ENCODE results near the gene PRELID1. TPM values are rescaled to one million over a fixed set of nuclear protein-coding genes. Genes with fewer than 3 reads are reported as not detected.

PRELID1 gene
- polyA plus RNA-seq, 2 of the 4 experiments (the other 2 are of a cell fraction) = 218 to 250 TPM

DNA sequence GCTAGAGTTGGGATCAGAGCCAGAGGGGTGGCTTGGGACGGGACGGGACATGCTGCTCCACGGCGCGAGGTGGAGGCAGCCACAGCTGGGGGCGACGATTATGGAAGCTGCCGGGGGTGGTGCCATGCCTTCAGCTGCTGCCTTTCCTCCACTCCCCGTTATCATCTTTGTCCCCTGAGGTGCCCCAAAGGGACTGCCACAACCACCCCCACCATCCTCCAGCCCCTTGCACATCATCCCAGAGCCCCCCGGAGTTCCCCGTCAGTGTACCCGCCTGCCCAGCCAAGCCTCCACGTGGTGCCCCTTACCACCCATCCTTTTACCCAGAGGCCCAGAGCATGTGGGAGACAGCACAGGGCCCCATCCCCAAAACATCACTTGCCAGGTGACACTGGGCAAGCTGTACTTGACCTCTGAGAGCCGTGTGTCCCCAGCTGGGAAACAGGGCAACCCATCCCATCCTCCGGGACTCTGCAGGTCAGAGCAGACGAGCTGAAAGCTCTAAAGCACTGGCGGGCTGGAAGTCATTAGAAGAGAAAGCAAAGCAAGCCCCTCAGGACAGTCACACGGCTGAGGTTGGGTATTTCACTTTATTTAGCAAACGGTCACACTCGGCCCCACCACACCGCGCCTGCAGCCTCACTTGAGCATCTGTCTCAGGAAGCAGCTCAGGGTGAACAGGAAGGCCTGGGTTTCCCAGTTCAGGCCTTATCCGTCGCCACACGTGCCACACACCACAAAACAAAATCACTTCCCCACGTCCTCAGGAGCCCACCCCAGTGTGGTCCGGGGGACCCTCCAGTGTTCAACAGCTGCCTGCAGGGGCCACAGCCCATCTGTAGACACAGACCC lies 27.6 kb downstream of the PRELID1 start:
- Histone ChIP-seq H3K27ac (no peak overlapping the region), H3K9me3 (no peaks in the 10 kb centered on the region), H3K4me2 (no peak overlapping the region), H3K4me3 (no peak overlapping the region), H3K4me1 (peaks cover 24% of the 10 kb centered on the region)
- DNase-seq (ENCODE audit: low read depth in 1 of 2, low spot score in 1 of 2) (no peak), ATAC-seq (no peak), FAIRE-seq (no peak)
- 94% methylated on average over 23 of the region's 27 CpGs for WGBS (ENCODE audit: missing lambda C conversion rate)
- CTCF ChIA-PET = interaction anchor here (1.2 to 7.9 kb wide), 5 partner anchors 13 to 118 kb away, joined by 4 to 111 read pairs (median 4); partner anchors contain the start of gene LMAN2
- TF ChIP-seq, protein P1, sequence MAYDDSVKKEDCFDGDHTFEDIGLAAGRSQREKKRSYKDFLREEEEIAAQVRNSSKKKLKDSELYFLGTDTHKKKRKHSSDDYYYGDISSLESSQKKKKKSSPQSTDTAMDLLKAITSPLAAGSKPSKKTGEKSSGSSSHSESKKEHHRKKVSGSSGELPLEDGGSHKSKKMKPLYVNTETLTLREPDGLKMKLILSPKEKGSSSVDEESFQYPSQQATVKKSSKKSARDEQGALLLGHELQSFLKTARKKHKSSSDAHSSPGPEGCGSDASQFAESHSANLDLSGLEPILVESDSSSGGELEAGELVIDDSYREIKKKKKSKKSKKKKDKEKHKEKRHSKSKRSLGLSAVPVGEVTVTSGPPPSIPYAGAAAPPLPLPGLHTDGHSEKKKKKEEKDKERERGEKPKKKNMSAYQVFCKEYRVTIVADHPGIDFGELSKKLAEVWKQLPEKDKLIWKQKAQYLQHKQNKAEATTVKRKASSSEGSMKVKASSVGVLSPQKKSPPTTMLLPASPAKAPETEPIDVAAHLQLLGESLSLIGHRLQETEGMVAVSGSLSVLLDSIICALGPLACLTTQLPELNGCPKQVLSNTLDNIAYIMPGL (CRISPR knock-in tag; IDR thresholded peaks at IDR 0.05; ENCODE audit: borderline replicate concordance) = no peak
- TF ChIP-seq ESRRA (IDR thresholded peaks at IDR 0.05; ENCODE audit: borderline replicate concordance, low read length) = no peak
- POLR2A ChIA-PET = no interaction called here

DNA sequence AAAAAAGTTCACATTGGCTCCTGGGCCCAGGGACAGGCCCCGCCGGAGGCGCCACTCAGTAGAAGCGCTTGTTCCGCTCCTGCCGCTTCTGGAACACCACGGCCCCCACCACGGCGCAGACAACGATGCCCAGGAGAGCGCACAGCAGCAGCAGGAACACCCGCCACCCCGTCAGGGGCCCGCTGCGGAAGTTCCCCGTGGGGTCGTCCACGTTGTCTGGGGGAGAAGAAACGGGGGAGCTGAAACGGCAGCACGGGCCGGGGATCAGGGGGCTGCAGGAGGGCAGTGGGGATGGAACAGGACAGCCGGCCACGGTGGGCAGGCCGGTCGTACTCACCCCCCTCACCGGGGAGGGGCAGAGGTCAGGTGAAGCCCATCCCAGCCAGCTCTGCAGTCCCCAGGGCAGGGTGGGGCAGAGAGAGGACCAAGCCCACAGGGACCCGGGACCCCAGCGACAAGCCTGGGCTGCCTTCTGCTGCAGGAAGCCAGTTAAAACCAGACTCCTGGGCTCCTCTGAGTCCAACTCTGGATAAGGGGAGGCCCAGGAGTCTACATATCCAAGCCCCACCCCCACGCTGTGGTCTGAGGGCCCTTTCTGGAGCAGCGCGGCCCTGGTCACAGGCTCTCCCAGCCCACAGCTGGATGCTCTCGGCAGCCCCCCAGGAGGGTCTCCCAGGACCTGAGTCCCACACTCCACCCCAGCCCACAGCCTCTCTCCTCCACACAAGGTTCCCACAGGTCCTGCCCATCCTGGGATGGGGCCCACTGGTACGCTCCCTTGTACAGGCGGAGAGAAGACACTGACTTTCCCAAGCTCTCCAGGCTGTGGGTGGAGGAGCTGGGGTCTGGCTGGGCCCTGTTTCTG lies 28.7 kb downstream of the PRELID1 start:
- POLR2A ChIA-PET = no interaction called here
- CTCF ChIA-PET = interaction anchor here (1.2 to 7.9 kb wide), 6 partner anchors 14 to 117 kb away, joined by 4 to 111 read pairs (median 4); partner anchors contain the start of gene LMAN2
- TF ChIP-seq FOSB (CRISPR knock-in tag; IDR thresholded peaks at IDR 0.05) (no peak), MYC (IDR thresholded peaks at IDR 0.05; ENCODE audit: borderline replicate concordance, low read length) (no peak), EHMT2 (IDR thresholded peaks at IDR 0.05; ENCODE audit: low read depth) (no peak), JUNB (IDR thresholded peaks at IDR 0.05) (no peak), EHF (CRISPR knock-in tag; IDR thresholded peaks at IDR 0.05) (no peak), KDM5A (IDR thresholded peaks at IDR 0.05) (no peak), CHD2 (IDR thresholded peaks at IDR 0.05; ENCODE audit: low read length, partially characterized antibody) (no peak), RNF2 (IDR thresholded peaks at IDR 0.05; ENCODE audit: borderline replicate concordance, low read depth) (no peak), ZC3H11A (IDR thresholded peaks at IDR 0.05) (no peak), RARB (CRISPR knock-in tag; IDR thresholded peaks at IDR 0.05) (no peak), CBX2 (IDR thresholded peaks at IDR 0.05; ENCODE audit: borderline replicate concordance, low read depth) (no peak), SMC3 (IDR thresholded peaks at IDR 0.05) (no peak), JUN (IDR thresholded peaks at IDR 0.05) (no peak)
- FAIRE-seq (no peak), ATAC-seq (no peak), DNase-seq (ENCODE audit: low read depth in 1 of 2, low spot score in 1 of 2) (no peak)
- Histone ChIP-seq H3K9me3 (no peaks in the 10 kb centered on the region), H3K4me3 (no peak overlapping the region), H3K4me2 (no peak overlapping the region), H3K27ac (no peak overlapping the region), H3K4me1 (peaks cover 19% of the 10 kb centered on the region)
- 97% methylated on average over 26 of the region's 35 CpGs for WGBS (ENCODE audit: missing lambda C conversion rate)

DNA sequence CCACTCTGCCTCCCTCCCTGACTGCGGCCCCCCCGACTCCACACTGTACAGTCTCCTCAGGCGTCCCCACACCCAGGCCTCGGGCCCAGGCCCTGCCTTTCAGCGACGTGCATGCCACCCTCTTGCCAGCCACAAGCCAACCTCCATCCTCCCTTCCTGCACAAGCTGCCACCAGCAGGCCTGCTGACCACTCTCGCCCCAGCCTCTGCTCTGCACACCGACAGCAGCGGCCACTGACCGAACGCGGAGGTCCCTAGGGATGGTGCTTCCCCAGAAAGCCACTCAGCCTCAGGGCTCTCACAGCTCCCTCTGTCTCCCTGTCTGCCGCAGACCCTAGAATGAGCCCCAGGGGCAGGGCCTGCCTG lies 29.3 kb downstream of the PRELID1 start:
- peaks cover 13% of the 10 kb centered on the region for H3K4me1 ChIP-seq
- DNase-seq (ENCODE audit: low read depth in 1 of 2, low spot score in 1 of 2) = no peak
- H3K4me2 ChIP-seq = no peak overlapping the region
- no peak for FAIRE-seq
- TF ChIP-seq, protein P2, sequence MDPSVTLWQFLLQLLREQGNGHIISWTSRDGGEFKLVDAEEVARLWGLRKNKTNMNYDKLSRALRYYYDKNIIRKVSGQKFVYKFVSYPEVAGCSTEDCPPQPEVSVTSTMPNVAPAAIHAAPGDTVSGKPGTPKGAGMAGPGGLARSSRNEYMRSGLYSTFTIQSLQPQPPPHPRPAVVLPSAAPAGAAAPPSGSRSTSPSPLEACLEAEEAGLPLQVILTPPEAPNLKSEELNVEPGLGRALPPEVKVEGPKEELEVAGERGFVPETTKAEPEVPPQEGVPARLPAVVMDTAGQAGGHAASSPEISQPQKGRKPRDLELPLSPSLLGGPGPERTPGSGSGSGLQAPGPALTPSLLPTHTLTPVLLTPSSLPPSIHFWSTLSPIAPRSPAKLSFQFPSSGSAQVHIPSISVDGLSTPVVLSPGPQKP (IDR thresholded peaks at IDR 0.05; ENCODE audit: low read depth, low read length) = no peak
- no peak for TF ChIP-seq RARB (CRISPR knock-in tag; IDR thresholded peaks at IDR 0.05)
- H3K27ac ChIP-seq = no peak overlapping the region
- 97% methylated on average over 12 of the region's 13 CpGs for WGBS (ENCODE audit: missing lambda C conversion rate)
- no peak for ATAC-seq
- ChIA-PET POLR2A (no interaction called here), CTCF (interaction anchor here (0.9 to 7.9 kb wide), 7 partner anchors 14 to 221 kb away, joined by 3 to 111 read pairs (median 4); partner anchors contain the start of gene LMAN2)
- H3K4me3 ChIP-seq = no peak overlapping the region
- H3K9me3 ChIP-seq = no peaks in the 10 kb centered on the region

All from A549 (cell line).